Measurements from ENCODE around the gene C22orf42. TPM values are rescaled to one million over a fixed set of nuclear protein-coding genes. Genes with fewer than 3 reads are reported as not detected.
"Not testable (repeated sequence)": the region's sequence is repeated elsewhere in the genome, so short reads cannot be mapped to it uniquely, and the experiment has no call there.

The C22orf42 gene
- total RNA-seq, 1 experiment from 2014 or later: not detected

GRCh38 chr22:32191021-32191420 is 31.9 kb upstream of the C22orf42 start:
- not testable (repeated sequence) for DNase-seq (ENCODE audit: extremely low read depth, low read depth)

GRCh38 chr22:32185821-32186220 is 26.7 kb upstream of the C22orf42 start:
- no peak for DNase-seq (ENCODE audit: extremely low read depth, low read depth)

- no peak for DNase-seq (ENCODE audit: extremely low read depth, low read depth)
Measured at GRCh38 chr22:32183625-32184024, 24.5 kb upstream of the C22orf42 start.

- no peak for DNase-seq (ENCODE audit: extremely low read depth, low read depth)
Measured at GRCh38 chr22:32181043-32181442, 21.9 kb upstream of the C22orf42 start.

- DNase-seq (ENCODE audit: extremely low read depth, low read depth): no peak
Measured at GRCh38 chr22:32177221-32177765, 18.2 kb upstream of the C22orf42 start.

GRCh38 chr22:32175683-32176644 is 16.9 kb upstream of the C22orf42 start:
- DNase-seq (ENCODE audit: extremely low read depth, low read depth): no peak

GRCh38 chr22:32175115-32175514 is 16.0 kb upstream of the C22orf42 start:
- DNase-seq (ENCODE audit: extremely low read depth, low read depth): no peak

GRCh38 chr22:32165681-32166080 is 6.6 kb upstream of the C22orf42 start:
- DNase-seq (ENCODE audit: extremely low read depth, low read depth): no peak

- no peak for DNase-seq (ENCODE audit: extremely low read depth, low read depth)
Measured at GRCh38 chr22:32164075-32164860, 5.2 kb upstream of the C22orf42 start.

GRCh38 chr22:32160411-32160810 is 1.3 kb upstream of the C22orf42 start:
- not testable (repeated sequence) for DNase-seq (ENCODE audit: extremely low read depth, low read depth)

GRCh38 chr22:32157632-32158031 is 1.5 kb downstream of the C22orf42 start:
- DNase-seq (ENCODE audit: extremely low read depth, low read depth): not testable (repeated sequence)

GRCh38 chr22:32154727-32155126 is 4.4 kb downstream of the C22orf42 start:
- DNase-seq (ENCODE audit: extremely low read depth, low read depth): not testable (repeated sequence)

GRCh38 chr22:32151641-32152040 is 7.5 kb downstream of the C22orf42 start:
- not testable (repeated sequence) for DNase-seq (ENCODE audit: extremely low read depth, low read depth)

- DNase-seq (ENCODE audit: extremely low read depth, low read depth): not testable (repeated sequence)
Measured at GRCh38 chr22:32150647-32151046, 8.5 kb downstream of the C22orf42 start.

- DNase-seq (ENCODE audit: extremely low read depth, low read depth): not testable (repeated sequence)
Measured at GRCh38 chr22:32148372-32148771, 10.7 kb downstream of the C22orf42 start.

GRCh38 chr22:32147128-32147527 is 12.0 kb downstream of the C22orf42 start:
- DNase-seq (ENCODE audit: extremely low read depth, low read depth): not testable (repeated sequence)

GRCh38 chr22:32144496-32145274 is 14.4 kb downstream of the C22orf42 start:
- DNase-seq (ENCODE audit: extremely low read depth, low read depth): no peak

GRCh38 chr22:32142600-32142999 is 16.5 kb downstream of the C22orf42 start:
- no peak for DNase-seq (ENCODE audit: extremely low read depth, low read depth)

GRCh38 chr22:32140688-32141087 is 18.4 kb downstream of the C22orf42 start:
- not testable (repeated sequence) for DNase-seq (ENCODE audit: extremely low read depth, low read depth)

- DNase-seq (ENCODE audit: extremely low read depth, low read depth): not testable (repeated sequence)
Measured at GRCh38 chr22:32138576-32138975, 20.5 kb downstream of the C22orf42 start.

Measured in NCI-H460 (cell line).